ENCODE results near the gene RAB39A.
"Not testable (repeated sequence)": the region's sequence is repeated elsewhere in the genome, so short reads cannot be mapped to it uniquely, and the experiment has no call there.

DNA sequence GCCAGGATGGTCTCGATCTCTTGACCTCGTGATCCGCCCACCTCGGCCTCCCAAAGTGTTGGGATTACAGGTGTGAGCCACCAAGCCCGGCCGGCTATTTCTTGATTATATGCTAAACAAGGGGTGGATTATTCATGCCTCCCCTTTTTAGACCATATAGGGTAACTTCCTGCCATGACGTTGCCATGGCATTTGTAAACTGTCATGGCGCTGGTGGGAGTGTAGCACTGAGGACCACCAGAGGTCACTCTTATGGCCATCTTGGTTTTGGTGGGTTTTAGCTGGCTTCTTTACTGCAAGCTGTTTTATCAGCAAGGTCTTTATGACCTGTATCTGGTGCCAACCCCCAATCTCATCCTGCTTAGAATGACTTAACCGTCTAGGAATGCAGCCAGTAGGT, 46.8 kb upstream of the RAB39A start:
- TF ChIP-seq CTCF, POLR2A (IDR thresholded peaks at IDR 0.05): not testable (repeated sequence)

Measured in esophagus squamous epithelium (tissue), 4 donors.